ENCODE measurements around the gene IFT122.
A peak's percentile ranks its signal among the peaks of the same experiment; 100 is the strongest.

Gene IFT122

Small RNA genes lying within 50 kb of the gene (small RNA-seq; reads per million reads assigned to genes)
- gene SNORA7B (ENCODE audit: insufficient read depth): 3.4 reads per million, percentile 53 among the genes with 10 or more reads in this experiment

All from mesendoderm (in vitro differentiated cells).